Transverse colon (tissue), 4 donors: ENCODE results near the gene TMEM266. TPM values are rescaled to one million over a fixed set of nuclear protein-coding genes. Genes with fewer than 3 reads are reported as not detected.

Experiments used
- DNase-seq: peaks from one replicate; pipeline ENCODE4 v3.0.0-alpha.2; 2019
- H3K27ac ChIP-seq, 4 donors: fragments of 200-600 bp; sonication (generic); 2 replicates each; pipeline ENCODE4 v1.5.1; 2016 to 2018; ENCODE audit warnings: inconsistent platforms in 4 of 4
- H3K27me3 ChIP-seq: fragments of 200-600 bp; sonication (generic); 2 replicates; pipeline ENCODE4 v1.5.1; 2017; ENCODE audit warnings: inconsistent platforms
- H3K36me3 ChIP-seq, 4 donors: fragments of 200-600 bp; sonication (generic); 2 replicates each; pipeline ENCODE4 v1.5.1; 2017 to 2019; ENCODE audit warnings: inconsistent platforms in 4 of 4
- H3K4me1 ChIP-seq, 4 donors: fragments of 200-600 bp; sonication (generic); 2 replicates each; pipeline ENCODE4 v1.5.1; 2017 to 2020; ENCODE audit warnings: inconsistent platforms in 4 of 4
- H3K4me3 ChIP-seq, 4 donors: fragments of 200-600 bp; sonication (generic); 1 replicate in 1 of 4; 2 replicates in 3 of 4; pipeline versions ENCODE4 v1.5.1 to v1.6.1; 2017 to 2019; ENCODE audit warnings: inconsistent platforms in 4 of 4
- H3K9me3 ChIP-seq, 2 donors: fragments of 200-600 bp; sonication (generic); 2 replicates each; pipeline ENCODE4 v1.5.1; 2017 to 2019; ENCODE audit warnings: inconsistent platforms in 2 of 2
- EP300 ChIP-seq: sonication (generic); formaldehyde crosslinking; IDR thresholded peaks from one replicate; pipeline ENCODE4 v1.6.1; 2017; ENCODE audit warnings: antibody characterized with exemption, low read depth
- POLR2A ChIP-seq: fragments of 450-650 bp; IDR thresholded peaks from one replicate; pipeline ENCODE4 v1.6.1; 2016; ENCODE audit warnings: antibody characterized with exemption, mild to moderate bottlenecking, moderate library complexity
- POLR2AphosphoS5 ChIP-seq, 3 donors: sonication (generic); formaldehyde crosslinking; IDR thresholded peaks; one replicate each; pipeline ENCODE4 v1.6.1; 2016; ENCODE audit warnings: antibody characterized with exemption in 3 of 3
- WGBS, 2 donors: methylation state at CpG; one replicate each; pipeline ENCODE4 v1.1.5; 2018; ENCODE audit warnings: low coverage in 1 of 2; 5-methylcytosine and 5-hydroxymethylcytosine counted together
- in situ Hi-C, 4 donors: fragments of 200-750 bp; cut with MboI; loops; one replicate each; pipeline versions ENCODE4 v1.15.0 to v1.15.1; 2017; ENCODE audit warnings: low sequenced_read_pairs in 3 of 4, low pct_ligation_motif_present in 1 of 4, low pct_unique_long_range_greater_than_20kb in 1 of 4
- intact Hi-C: fragments of 100-400 bp; cut with DNase I; formaldehyde crosslinking; loops from one replicate; pipeline ENCODE4 v1.15.1; 2023; ENCODE audit warnings: low total_unique reads
- total RNA-seq, 4 donors: library from RNA; depleted of rRNA; stranded (reverse); fragments of >200 nt; gene quantifications; one replicate each; pipeline ENCODE4 v1.1.0, GENCODE V29; 2016
- TF ChIP-seq, protein P1 (sequence below), 5 experiments: fragments of 200-600 bp in 3 of 5; fragments of 450-650 bp in 2 of 5; sonication (generic) in 3 of 5; IDR thresholded peaks; 1 replicate in 2 of 5; 2 replicates in 3 of 5; pipeline ENCODE4 v1.5.1; 2016 to 2017; ENCODE audit warnings: antibody characterized with exemption in 5 of 5, inconsistent platforms in 3 of 5, mild to moderate bottlenecking in 2 of 5, moderate library complexity in 1 of 5

The TMEM266 gene
- total RNA-seq, 4 donors from 2014 or later, result 0.41 TPM; not detected in 3

DNA sequence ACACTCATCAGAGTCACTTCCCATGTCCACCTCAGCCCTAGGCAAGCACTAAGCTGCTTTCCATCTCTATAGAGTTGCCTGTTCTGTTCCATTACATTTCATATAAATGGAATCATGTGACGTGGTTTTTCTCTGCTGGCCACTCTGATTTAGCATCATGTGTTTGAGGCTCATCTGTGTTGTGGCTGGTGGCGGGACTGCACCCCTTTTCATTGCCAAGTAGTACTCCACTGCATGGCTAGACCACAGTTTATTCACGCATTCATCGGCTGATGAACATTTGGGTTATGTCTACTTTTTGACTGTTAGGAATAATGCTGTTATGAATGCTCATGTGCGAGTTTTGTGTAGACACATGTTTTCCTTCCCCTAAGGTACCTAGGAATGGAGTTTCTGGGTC lies 114.9 kb downstream of the TMEM266 start:
- H3K4me3 ChIP-seq, result no peak overlapping the region
- no peaks in the 10 kb centered on the region for H3K36me3 ChIP-seq
- H3K27ac ChIP-seq, result no peak overlapping the region
- no peak for DNase-seq
- no peaks in the 10 kb centered on the region for H3K9me3 ChIP-seq
- no peak for TF ChIP-seq EP300
- TF ChIP-seq POLR2A, result no peak
- no peak for TF ChIP-seq POLR2AphosphoS5 (IDR thresholded peaks at IDR 0.05)
- TF ChIP-seq, protein P1, sequence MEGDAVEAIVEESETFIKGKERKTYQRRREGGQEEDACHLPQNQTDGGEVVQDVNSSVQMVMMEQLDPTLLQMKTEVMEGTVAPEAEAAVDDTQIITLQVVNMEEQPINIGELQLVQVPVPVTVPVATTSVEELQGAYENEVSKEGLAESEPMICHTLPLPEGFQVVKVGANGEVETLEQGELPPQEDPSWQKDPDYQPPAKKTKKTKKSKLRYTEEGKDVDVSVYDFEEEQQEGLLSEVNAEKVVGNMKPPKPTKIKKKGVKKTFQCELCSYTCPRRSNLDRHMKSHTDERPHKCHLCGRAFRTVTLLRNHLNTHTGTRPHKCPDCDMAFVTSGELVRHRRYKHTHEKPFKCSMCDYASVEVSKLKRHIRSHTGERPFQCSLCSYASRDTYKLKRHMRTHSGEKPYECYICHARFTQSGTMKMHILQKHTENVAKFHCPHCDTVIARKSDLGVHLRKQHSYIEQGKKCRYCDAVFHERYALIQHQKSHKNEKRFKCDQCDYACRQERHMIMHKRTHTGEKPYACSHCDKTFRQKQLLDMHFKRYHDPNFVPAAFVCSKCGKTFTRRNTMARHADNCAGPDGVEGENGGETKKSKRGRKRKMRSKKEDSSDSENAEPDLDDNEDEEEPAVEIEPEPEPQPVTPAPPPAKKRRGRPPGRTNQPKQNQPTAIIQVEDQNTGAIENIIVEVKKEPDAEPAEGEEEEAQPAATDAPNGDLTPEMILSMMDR (IDR thresholded peaks at IDR 0.05), result no peak
- 92 to 95% methylated on average over 3 to 5 of the region's 5 CpGs for WGBS, 2 donors
- peaks cover 17% of the 10 kb centered on the region for H3K27me3 ChIP-seq
- peaks cover 0 to 5% (median 0%) of the 10 kb centered on the region in 4 donors for H3K4me1 ChIP-seq
- intact Hi-C loops (no loop called here), in situ Hi-C loops (loop anchor here in 2 of 4 donors (25.0 kb wide), 2 partner anchors 163 to 688 kb away; partner anchors contain the start of gene ISL2 (in 1 of the 2))

DNA sequence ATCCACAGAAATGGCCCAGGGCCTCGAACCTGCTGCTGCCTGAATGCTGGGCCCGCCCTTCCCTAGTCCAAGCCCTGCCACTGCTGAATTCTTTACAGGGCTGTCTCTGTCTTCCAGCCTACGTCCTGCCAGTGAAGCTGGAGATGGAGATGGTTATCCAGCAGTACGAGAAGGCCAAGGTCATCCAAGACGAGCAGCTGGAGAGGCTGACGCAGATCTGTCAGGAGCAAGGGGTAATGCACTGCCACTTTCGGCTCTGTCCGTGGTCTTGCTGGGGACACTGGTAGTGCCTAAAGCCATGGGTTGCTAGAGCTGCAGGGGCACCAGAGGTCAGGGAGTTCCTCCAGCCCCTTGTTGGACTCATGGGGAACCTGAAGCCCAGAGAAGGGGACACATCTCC lies 115.7 kb downstream of the TMEM266 start:
- Histone ChIP-seq H3K27me3 (peaks cover 17% of the 10 kb centered on the region), H3K36me3 (no peaks in the 10 kb centered on the region), H3K27ac (no peak overlapping the region), H3K4me1 (peaks cover 0 to 5% (median 0%) of the 10 kb centered on the region in 4 donors), H3K4me3 (no peak overlapping the region), H3K9me3 (no peaks in the 10 kb centered on the region)
- intact Hi-C loops (no loop called here), in situ Hi-C loops (loop anchor here in 2 of 4 donors (25.0 kb wide), 2 partner anchors 162 to 687 kb away; partner anchors contain the start of gene ISL2 (in 1 of the 2))
- TF ChIP-seq, protein P1 (IDR thresholded peaks at IDR 0.05), result no peak
- TF ChIP-seq POLR2A (no peak), POLR2AphosphoS5 (IDR thresholded peaks at IDR 0.05) (no peak), EP300 (no peak)
- WGBS, 2 donors, result 89% methylated on average over 8 of the region's 8 CpGs; no CpG with 5 or more reads in 1 of the 2 donors
- no peak for DNase-seq

DNA sequence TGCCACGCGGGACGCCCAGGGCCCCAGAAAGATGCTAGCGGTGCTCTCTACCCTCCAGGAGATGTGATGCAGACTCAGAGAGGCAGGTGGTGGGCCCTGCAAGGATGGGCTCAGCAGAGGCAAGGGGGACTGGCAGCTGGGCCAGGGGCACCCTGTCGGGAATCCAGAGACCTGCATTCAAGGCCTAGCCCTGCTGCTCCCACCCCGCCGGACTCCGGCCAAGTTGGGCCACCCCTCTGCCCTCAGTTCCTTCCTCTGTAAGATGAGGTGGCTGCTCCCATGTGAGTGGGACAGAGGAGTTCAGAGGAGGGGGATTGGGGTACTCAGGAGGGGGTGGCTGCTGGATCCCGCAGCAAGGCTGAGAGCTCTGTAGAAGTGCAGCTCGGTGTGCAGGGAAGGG lies 116.3 kb downstream of the TMEM266 start:
- Histone ChIP-seq H3K27ac (no peak overlapping the region), H3K9me3 (no peaks in the 10 kb centered on the region), H3K36me3 (no peaks in the 10 kb centered on the region), H3K4me3 (no peak overlapping the region), H3K4me1 (peaks cover 0 to 5% (median 0%) of the 10 kb centered on the region in 4 donors), H3K27me3 (peaks cover 21% of the 10 kb centered on the region)
- intact Hi-C loops, result no loop called here
- in situ Hi-C loops, result loop anchor here in 2 of 4 donors (25.0 kb wide), 2 partner anchors 161 to 686 kb away; partner anchors contain the start of gene ISL2 (in 1 of the 2)
- WGBS, 2 donors, result 94% methylated on average over 8 of the region's 10 CpGs; no CpG with 5 or more reads in 1 of the 2 donors
- TF ChIP-seq POLR2A, result no peak
- TF ChIP-seq, protein P1 (IDR thresholded peaks at IDR 0.05), result no peak
- TF ChIP-seq POLR2AphosphoS5 (IDR thresholded peaks at IDR 0.05), result no peak
- no peak for TF ChIP-seq EP300
- DNase-seq, result no peak

- no peak for DNase-seq
- peaks cover 0 to 5% (median 0%) of the 10 kb centered on the region in 4 donors for H3K4me1 ChIP-seq
- TF ChIP-seq, protein P1 (IDR thresholded peaks at IDR 0.05), result no peak
- TF ChIP-seq POLR2AphosphoS5 (IDR thresholded peaks at IDR 0.05) (no peak), POLR2A (no peak), EP300 (no peak)
- no peaks in the 10 kb centered on the region for H3K9me3 ChIP-seq
- no peak overlapping the region for H3K27ac ChIP-seq
- H3K36me3 ChIP-seq, result no peaks in the 10 kb centered on the region
- 86 to 90% methylated on average over 8 to 15 of the region's 15 CpGs for whole genome bisulfite sequencing, 2 donors
- no peak overlapping the region for H3K4me3 ChIP-seq
- in situ Hi-C loops, result loop anchor here in 2 of 4 donors (25.0 kb wide), 2 partner anchors 161 to 686 kb away; partner anchors contain the start of gene ISL2 (in 1 of the 2)
- peaks cover 24% of the 10 kb centered on the region for H3K27me3 ChIP-seq
- intact Hi-C loops, result no loop called here
Measured at GRCh38 chr15:76176487-76177085, 116.8 kb downstream of the TMEM266 start.
